Cardiac muscle cell (in vitro differentiated cells and primary cell): ENCODE measurements around the gene MAGEA9B. TPM values are rescaled to one million over a fixed set of nuclear protein-coding genes. Genes with fewer than 3 reads are reported as not detected.
"Not testable (repeated sequence)": the region's sequence is repeated elsewhere in the genome, so short reads cannot be mapped to it uniquely, and the experiment has no call there.

Experiments
- DNase-seq, 2 donors: peaks; one replicate each; pipeline versions ENCODE4 v3.0.0 to v3.0.0-alpha.2; 2010 to 2017; ENCODE audit warnings: low read depth in 1 of 2, low spot score in 1 of 2
- H3K27ac ChIP-seq: fragments of 200-600 bp; sonication (generic); 2 replicates; pipeline ENCODE4 v1.5.1; 2016
- H3K27me3 ChIP-seq: fragments of 200-600 bp; sonication (generic); 2 replicates; pipeline ENCODE4 v1.6.0; 2016; ENCODE audit warnings: control low read depth
- H3K36me3 ChIP-seq: fragments of 200-600 bp; sonication (generic); 2 replicates; pipeline ENCODE4 v1.5.1; 2016; ENCODE audit warnings: control low read depth
- H3K4me1 ChIP-seq: fragments of 200-600 bp; sonication (generic); 2 replicates; pipeline ENCODE4 v1.8.1; 2017; ENCODE audit warnings: low read depth, mild to moderate bottlenecking, mixed run types
- H3K4me3 ChIP-seq: fragments of 200-600 bp; sonication (generic); 2 replicates; pipeline ENCODE4 v1.5.1; 2016; ENCODE audit warnings: mild to moderate bottlenecking
- H3K9me3 ChIP-seq: fragments of 200-600 bp; sonication (generic); 2 replicates; pipeline ENCODE4 v1.5.1; 2017; ENCODE audit warnings: low read depth, mild to moderate bottlenecking, control low read depth
- polyA plus RNA-seq: library from polyadenylated mRNA; unstranded; fragments of >200 nt; fragmentation: Nextera tagmentation; extraction: Ambion mirVana; gene quantifications from 2 replicates; pipeline ENCODE4 v1.2.1, GENCODE V29; 2016
- total RNA-seq: library from RNA; depleted of rRNA; stranded (reverse); fragments of >200 nt; gene quantifications from 2 replicates; pipeline ENCODE4 v1.2.3, GENCODE V29; 2016
- TF ChIP-seq, protein P1 (sequence below): IDR thresholded peaks from 2 replicates; pipeline ENCODE4 v1.5.1; 2012; ENCODE audit warnings: low read depth, mild to moderate bottlenecking, low read length

Gene MAGEA9B
- total and polyA plus RNA-seq, 2 experiments from 2014 or later, result not detected

DNA sequence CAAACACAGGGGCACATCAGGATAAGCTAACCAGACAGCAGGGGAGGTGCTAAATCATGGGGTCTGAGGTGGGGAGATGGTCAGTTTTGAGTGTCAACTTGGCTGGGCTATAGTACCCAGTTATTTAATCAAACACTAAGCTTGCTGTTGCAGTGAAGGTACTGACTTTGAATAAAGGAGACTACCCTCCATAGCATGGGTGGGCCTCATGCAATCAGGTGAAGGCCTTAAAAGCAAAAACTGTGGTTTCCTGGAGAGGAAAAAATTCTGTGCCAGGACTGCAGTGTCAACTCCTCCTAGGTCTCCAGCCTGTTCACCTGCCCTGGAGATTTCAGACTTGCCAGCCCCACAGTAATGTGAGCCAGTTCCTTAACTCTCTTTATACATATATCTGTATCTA is 20.4 kb upstream of the MAGEA9B start:
- H3K9me3 ChIP-seq, result no peaks in the 10 kb centered on the region
- H3K27me3 ChIP-seq, result no peaks in the 10 kb centered on the region
- TF ChIP-seq, protein P1, sequence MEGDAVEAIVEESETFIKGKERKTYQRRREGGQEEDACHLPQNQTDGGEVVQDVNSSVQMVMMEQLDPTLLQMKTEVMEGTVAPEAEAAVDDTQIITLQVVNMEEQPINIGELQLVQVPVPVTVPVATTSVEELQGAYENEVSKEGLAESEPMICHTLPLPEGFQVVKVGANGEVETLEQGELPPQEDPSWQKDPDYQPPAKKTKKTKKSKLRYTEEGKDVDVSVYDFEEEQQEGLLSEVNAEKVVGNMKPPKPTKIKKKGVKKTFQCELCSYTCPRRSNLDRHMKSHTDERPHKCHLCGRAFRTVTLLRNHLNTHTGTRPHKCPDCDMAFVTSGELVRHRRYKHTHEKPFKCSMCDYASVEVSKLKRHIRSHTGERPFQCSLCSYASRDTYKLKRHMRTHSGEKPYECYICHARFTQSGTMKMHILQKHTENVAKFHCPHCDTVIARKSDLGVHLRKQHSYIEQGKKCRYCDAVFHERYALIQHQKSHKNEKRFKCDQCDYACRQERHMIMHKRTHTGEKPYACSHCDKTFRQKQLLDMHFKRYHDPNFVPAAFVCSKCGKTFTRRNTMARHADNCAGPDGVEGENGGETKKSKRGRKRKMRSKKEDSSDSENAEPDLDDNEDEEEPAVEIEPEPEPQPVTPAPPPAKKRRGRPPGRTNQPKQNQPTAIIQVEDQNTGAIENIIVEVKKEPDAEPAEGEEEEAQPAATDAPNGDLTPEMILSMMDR, result no peak
- no peaks in the 10 kb centered on the region for H3K36me3 ChIP-seq
- peak overlapping the region; percentile 96 for H3K27ac ChIP-seq
- DNase-seq, result no peak
- peaks cover 5% of the 10 kb centered on the region for H3K4me1 ChIP-seq
- no peak overlapping the region for H3K4me3 ChIP-seq

GRCh38 chrX:149605248-149605885 is 18.1 kb upstream of the MAGEA9B start:
- H3K4me1 ChIP-seq, H3K9me3 ChIP-seq, DNase-seq, H3K4me3 ChIP-seq, H3K27me3 ChIP-seq, H3K36me3 ChIP-seq: not testable (repeated sequence)
- peak overlapping the region; percentile 96 for H3K27ac ChIP-seq

GRCh38 chrX:149598603-149599002 is 11.3 kb upstream of the MAGEA9B start:
- not testable (repeated sequence) for H3K27me3 ChIP-seq, H3K4me3 ChIP-seq, H3K27ac ChIP-seq, H3K4me1 ChIP-seq, H3K9me3 ChIP-seq, DNase-seq, H3K36me3 ChIP-seq

DNA sequence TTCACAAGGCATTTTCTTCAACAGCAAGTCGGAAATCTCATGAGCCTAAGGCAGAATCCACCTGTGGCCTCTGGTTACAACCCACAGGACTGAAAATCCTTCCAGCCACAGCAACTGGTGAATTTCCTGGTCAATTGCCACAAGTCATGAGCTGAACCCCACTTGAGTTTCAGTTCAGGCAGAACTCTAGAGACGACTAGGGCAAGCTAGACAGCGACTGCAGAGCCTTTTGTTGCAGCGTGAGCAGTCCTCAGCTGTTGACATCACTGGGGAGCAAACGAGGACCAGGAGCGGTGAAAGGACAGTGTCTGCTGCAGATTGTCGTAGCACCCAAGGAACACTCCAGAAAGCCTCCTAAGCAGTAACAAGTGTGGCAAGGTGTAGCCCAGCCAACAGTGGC is 8.7 kb upstream of the MAGEA9B start:
- not testable (repeated sequence) for H3K4me3 ChIP-seq, H3K27ac ChIP-seq, H3K27me3 ChIP-seq, H3K9me3 ChIP-seq, DNase-seq, H3K4me1 ChIP-seq, H3K36me3 ChIP-seq

DNA sequence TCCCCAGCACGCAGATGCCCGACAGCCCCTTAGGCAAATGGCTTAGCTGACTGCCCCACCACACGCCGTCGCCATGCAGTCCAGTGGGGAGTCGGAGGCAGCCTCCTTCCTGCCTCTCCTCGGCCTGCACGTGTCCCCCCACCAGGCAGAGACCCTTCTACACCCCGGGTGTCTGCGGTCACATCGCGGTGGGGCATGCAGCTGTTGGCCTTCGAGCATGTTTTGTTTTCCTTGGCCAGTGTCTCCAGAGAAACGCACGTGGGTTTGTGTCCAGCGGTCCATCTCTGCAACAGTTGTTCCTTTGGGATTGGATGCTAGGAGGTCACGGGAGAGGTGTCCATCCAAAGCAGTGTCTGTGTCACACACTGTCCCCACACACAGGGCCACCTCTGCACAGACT is 8.0 kb upstream of the MAGEA9B start, which contains the start of gene HSFX2:
HSFX2 (minus strand) TSS at position 101 of the 400 bp plus-strand sequence. CDS start 614 bp downstream, outside the sequence.
- not testable (repeated sequence) for H3K27ac ChIP-seq, H3K9me3 ChIP-seq, H3K36me3 ChIP-seq, H3K27me3 ChIP-seq, H3K4me3 ChIP-seq, H3K4me1 ChIP-seq, DNase-seq

DNA sequence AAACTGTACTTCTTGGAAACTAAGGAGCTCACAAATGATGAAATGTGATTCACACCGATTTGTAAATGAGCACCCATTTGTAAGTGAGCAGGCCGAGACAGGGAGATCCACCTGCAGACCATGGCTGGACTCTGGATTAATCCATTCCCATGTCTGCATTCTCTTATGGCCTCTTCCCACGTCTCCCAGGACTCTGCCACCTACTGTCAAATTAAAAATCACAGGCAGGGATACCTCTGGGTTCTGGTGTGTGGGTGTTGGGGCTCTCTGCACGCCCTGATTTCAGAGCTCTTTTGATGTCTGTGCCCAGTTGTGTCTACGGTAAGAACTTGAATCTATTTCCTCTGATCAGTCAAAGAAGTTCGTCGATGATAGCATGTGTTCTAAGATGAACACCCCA is 3.7 kb upstream of the MAGEA9B start:
- H3K4me1 ChIP-seq, H3K36me3 ChIP-seq, DNase-seq, H3K27ac ChIP-seq, H3K9me3 ChIP-seq, H3K4me3 ChIP-seq, H3K27me3 ChIP-seq: not testable (repeated sequence)

GRCh38 chrX:149585631-149586030 is 1.6 kb downstream of the MAGEA9B start:
- not testable (repeated sequence) for H3K36me3 ChIP-seq, H3K9me3 ChIP-seq, H3K27ac ChIP-seq, H3K4me1 ChIP-seq, DNase-seq, H3K27me3 ChIP-seq, H3K4me3 ChIP-seq

DNA sequence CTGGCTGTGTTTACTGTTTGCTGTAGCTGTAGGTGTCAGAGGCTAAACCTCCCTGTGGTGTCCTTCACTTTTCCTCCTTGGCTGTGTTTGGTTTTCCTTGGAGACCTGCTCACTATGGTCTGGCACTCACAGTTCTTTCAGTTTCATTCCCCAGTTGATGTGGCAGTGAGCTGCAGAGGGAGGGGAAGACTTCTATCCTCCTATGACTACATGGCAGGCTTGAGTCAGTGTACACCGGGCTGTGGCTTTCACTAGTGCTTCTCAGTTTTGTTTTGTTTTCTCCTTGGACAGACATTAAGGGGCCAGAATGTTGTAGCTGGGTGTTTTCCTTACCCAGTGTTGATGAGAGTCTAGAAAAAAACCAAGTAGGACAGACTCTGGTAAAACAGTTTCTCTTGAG is 13.8 kb downstream of the MAGEA9B start:
- H3K4me3 ChIP-seq, DNase-seq, H3K4me1 ChIP-seq, H3K27me3 ChIP-seq, H3K9me3 ChIP-seq, H3K27ac ChIP-seq, H3K36me3 ChIP-seq: not testable (repeated sequence)

DNA sequence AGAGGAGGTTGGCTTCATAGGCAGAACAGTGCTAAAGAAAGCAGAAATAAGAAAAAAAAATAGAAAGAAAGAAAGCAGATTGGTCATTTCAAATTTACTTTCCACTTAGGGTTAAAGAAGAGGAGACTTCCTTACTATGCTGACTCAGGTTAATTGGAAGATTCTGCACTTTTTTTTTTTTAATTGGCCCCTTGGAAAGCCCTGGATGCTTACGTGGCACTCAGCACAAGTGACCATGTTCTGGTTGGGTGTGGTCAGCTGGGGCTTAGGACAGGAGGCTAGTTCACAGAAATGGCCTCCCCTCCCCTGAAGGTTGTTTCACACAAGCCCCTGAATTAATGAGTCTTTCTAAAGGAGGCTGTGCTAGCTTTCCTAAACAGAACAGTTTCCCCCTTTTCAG is 14.5 kb downstream of the MAGEA9B start:
- TF ChIP-seq, protein P1, result no peak
- Histone ChIP-seq H3K4me1 (no peaks in the 10 kb centered on the region), H3K27ac (no peak overlapping the region), H3K4me3 (no peak overlapping the region), H3K9me3 (no peaks in the 10 kb centered on the region), H3K36me3 (no peaks in the 10 kb centered on the region), H3K27me3 (no peaks in the 10 kb centered on the region)
- DNase-seq, result no peak
